WTC11 (cell line): ENCODE measurements around the gene ATG13. TPM values are rescaled to one million over a fixed set of nuclear protein-coding genes. Genes with fewer than 3 reads are reported as not detected.

Experiments used
- ATAC-seq: fragments of 200-7000 bp; cut with Tn5 transposase; 2 replicates; pipeline ENCODE4 v1.10.0; 2021; ENCODE audit warnings: mild to moderate bottlenecking, moderate library complexity
- CTCF ChIA-PET: fragments of 300-600 bp; sonication (Branson Sonifier 250); formaldehyde crosslinking; loops from one replicate; lab custom pipeline; 2021; ENCODE audit warnings: antibody characterized with exemption; lab: Charles Lee
- POLR2A ChIA-PET: fragments of 350-600 bp; sonication (Branson Sonifier 250); formaldehyde crosslinking; loops from one replicate; lab custom pipeline; 2021; ENCODE audit warnings: antibody characterized with exemption; lab: Charles Lee
- DNase-seq: peaks from one replicate; pipeline ENCODE4 v3.0.0; 2021; ENCODE audit warnings: low spot score
- H3K27ac Mint-ChIP-seq: 2 replicates; pipeline ENCODE4 v1.8.0; 2021; ENCODE audit warnings: mixed read lengths
- H3K27me3 Mint-ChIP-seq: 2 replicates; pipeline ENCODE4 v1.8.0; 2021; ENCODE audit warnings: low read depth, mild to moderate bottlenecking, moderate library complexity, mixed read lengths
- H3K36me3 Mint-ChIP-seq: 2 replicates; pipeline ENCODE4 v1.8.0; 2021; ENCODE audit warnings: mixed read lengths
- H3K4me1 Mint-ChIP-seq: 2 replicates; pipeline ENCODE4 v1.8.0; 2022; ENCODE audit warnings: mixed read lengths
- H3K4me3 Mint-ChIP-seq: 2 replicates; pipeline ENCODE4 v1.8.0; 2021; ENCODE audit warnings: mild to moderate bottlenecking, moderate library complexity, mixed read lengths
- H3K9me3 Mint-ChIP-seq: 2 replicates; pipeline ENCODE4 v1.8.0; 2021; ENCODE audit warnings: mixed read lengths
- ATF3 ChIP-seq: sonication (generic); formaldehyde crosslinking; conservative IDR thresholded peaks from 2 replicates; pipeline ENCODE4 v1.8.1; 2022; ENCODE audit warnings: mild to moderate bottlenecking, missing genetic modification reagents
- ATF6 ChIP-seq: sonication (generic); formaldehyde crosslinking; IDR thresholded peaks from 2 replicates; pipeline ENCODE4 v1.8.1; 2023; ENCODE audit warnings: mild to moderate bottlenecking, missing genetic modification reagents
- CREM ChIP-seq: sonication (generic); formaldehyde crosslinking; IDR thresholded peaks from 2 replicates; pipeline ENCODE4 v1.8.1; 2022; ENCODE audit warnings: mild to moderate bottlenecking, missing genetic modification reagents, moderate library complexity
- EMX1 ChIP-seq: fragments of 250-450 bp; sonication (Bioruptor Pico); IDR thresholded peaks from 2 replicates; pipeline ENCODE4 v1.8.0; 2021; ENCODE audit warnings: mild to moderate bottlenecking
- FOXP1 ChIP-seq: sonication (generic); formaldehyde crosslinking; IDR thresholded peaks from 2 replicates; pipeline ENCODE4 v1.8.0; 2022; ENCODE audit warnings: missing genetic modification reagents, mild to moderate bottlenecking, moderate library complexity, borderline replicate concordance
- GRHL2 ChIP-seq: fragments of 250-450 bp; sonication (Bioruptor Pico); IDR thresholded peaks from 2 replicates; pipeline ENCODE4 v1.8.0; 2022; ENCODE audit warnings: mild to moderate bottlenecking, moderate library complexity; ENCODE audit not compliant: insufficient replicate concordance, severe bottlenecking
- IRF1 ChIP-seq: sonication (generic); formaldehyde crosslinking; IDR thresholded peaks from 2 replicates; pipeline ENCODE4 v1.8.0; 2023; ENCODE audit warnings: missing genetic modification reagents
- JUN ChIP-seq: sonication (generic); formaldehyde crosslinking; IDR thresholded peaks from 2 replicates; pipeline ENCODE4 v1.8.0; 2023; ENCODE audit warnings: mild to moderate bottlenecking, missing genetic modification reagents
- MAX ChIP-seq: sonication (generic); formaldehyde crosslinking; IDR thresholded peaks from 2 replicates; pipeline ENCODE4 v1.8.0; 2022; ENCODE audit warnings: mild to moderate bottlenecking, missing genetic modification reagents
- NFE2L1 ChIP-seq: sonication (generic); formaldehyde crosslinking; IDR thresholded peaks from 2 replicates; pipeline ENCODE4 v1.8.1; 2023; ENCODE audit warnings: missing genetic modification reagents
- NR1H2 ChIP-seq: sonication (generic); formaldehyde crosslinking; IDR thresholded peaks from 2 replicates; pipeline ENCODE4 v1.9.0; 2021; ENCODE audit warnings: mild to moderate bottlenecking, moderate library complexity, missing genetic modification reagents
- NR2C2 ChIP-seq: sonication (generic); formaldehyde crosslinking; IDR thresholded peaks from 2 replicates; pipeline ENCODE4 v1.8.0; 2022; ENCODE audit warnings: mild to moderate bottlenecking, missing genetic modification reagents
- OVOL2 ChIP-seq: fragments of 250-450 bp; sonication (Bioruptor Pico); IDR thresholded peaks from 2 replicates; pipeline ENCODE4 v1.9.0; 2021; ENCODE audit warnings: mild to moderate bottlenecking, borderline replicate concordance
- PRRX2 ChIP-seq: fragments of 250-450 bp; sonication (Bioruptor Pico); IDR thresholded peaks from 2 replicates; pipeline ENCODE4 v1.8.0; 2021; ENCODE audit warnings: mild to moderate bottlenecking
- RELA ChIP-seq: sonication (generic); formaldehyde crosslinking; IDR thresholded peaks from 2 replicates; pipeline ENCODE4 v1.8.1; 2022; ENCODE audit warnings: missing genetic modification reagents, mild to moderate bottlenecking, borderline replicate concordance
- SOX15 ChIP-seq: fragments of 250-450 bp; sonication (Bioruptor Pico); IDR thresholded peaks from 2 replicates; pipeline ENCODE4 v1.9.0; 2021; ENCODE audit warnings: mild to moderate bottlenecking
- TEAD4 ChIP-seq: sonication (generic); formaldehyde crosslinking; IDR thresholded peaks from 2 replicates; pipeline ENCODE4 v1.8.0; 2022; ENCODE audit warnings: mild to moderate bottlenecking, missing genetic modification reagents
- ZNF219 ChIP-seq: sonication (generic); formaldehyde crosslinking; IDR thresholded peaks from 2 replicates; pipeline ENCODE4 v1.8.0; 2023; ENCODE audit warnings: missing genetic modification reagents, mild to moderate bottlenecking, borderline replicate concordance
- ZNF263 ChIP-seq: sonication (generic); formaldehyde crosslinking; IDR thresholded peaks from 2 replicates; pipeline ENCODE4 v1.8.1; 2022; ENCODE audit warnings: low read depth, mild to moderate bottlenecking, moderate library complexity, missing genetic modification reagents
- ZNF416 ChIP-seq: fragments of 250-450 bp; sonication (Bioruptor Pico); IDR thresholded peaks from 2 replicates; pipeline ENCODE4 v1.9.0; 2021; ENCODE audit warnings: mild to moderate bottlenecking, inconsistent platforms
- ZNF532 ChIP-seq: fragments of 250-450 bp; sonication (Bioruptor Pico); IDR thresholded peaks from 2 replicates; pipeline ENCODE4 v1.9.0; 2021; ENCODE audit warnings: mild to moderate bottlenecking, borderline replicate concordance
- total RNA-seq: library from RNA; stranded (reverse); gene quantifications from 3 replicates; pipeline ENCODE4 v1.2.3, GENCODE V29; 2021
- TF ChIP-seq, protein P1 (sequence below): sonication (generic); formaldehyde crosslinking; IDR thresholded peaks from 2 replicates; pipeline ENCODE4 v1.8.0; 2022; ENCODE audit warnings: mild to moderate bottlenecking, missing genetic modification reagents
- TF ChIP-seq, protein P2 (sequence below): sonication (generic); formaldehyde crosslinking; IDR thresholded peaks from 2 replicates; pipeline ENCODE4 v1.8.0; 2022; ENCODE audit warnings: mild to moderate bottlenecking, missing genetic modification reagents
- TF ChIP-seq, protein P3 (sequence below): sonication (generic); formaldehyde crosslinking; IDR thresholded peaks from 2 replicates; pipeline ENCODE4 v1.8.1; 2023; ENCODE audit warnings: mild to moderate bottlenecking, missing genetic modification reagents, moderate library complexity

Gene ATG13
- total RNA-seq, 1 experiment from 2014 or later = 85.4 TPM

DNA sequence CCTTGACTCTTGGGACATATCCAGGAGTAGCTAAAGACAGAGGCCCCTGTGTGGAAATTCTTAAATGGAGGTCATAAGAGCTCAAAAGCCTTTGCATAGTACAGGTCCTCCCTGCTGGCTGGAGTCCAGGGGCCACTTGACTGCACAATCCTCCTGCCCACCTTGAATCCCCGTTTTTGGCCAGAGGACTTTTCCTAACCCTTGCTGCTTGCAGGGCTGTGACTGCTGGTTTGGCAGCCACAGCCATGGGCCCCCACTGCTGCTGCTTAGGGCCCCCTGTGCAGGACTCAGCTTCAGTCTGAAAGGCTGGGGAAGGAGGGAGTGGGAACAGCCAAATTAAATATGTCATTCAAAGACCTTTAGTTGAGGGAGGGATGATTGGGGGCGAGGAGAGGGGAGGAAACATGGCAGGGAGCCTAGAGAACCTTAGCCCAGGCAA, 49.7 kb downstream of the ATG13 start:
- Mint-ChIP-seq H3K4me3 (no peak overlapping the region), H3K4me1 (no peaks in the 10 kb centered on the region), H3K36me3 (peaks cover 55% of the 10 kb centered on the region), H3K27me3 (no peaks in the 10 kb centered on the region), H3K27ac (no peak overlapping the region), H3K9me3 (no peaks in the 10 kb centered on the region)
- ChIA-PET POLR2A (no interaction called here), CTCF (interaction anchor here (1.0 kb wide), 1 partner anchor 147 kb away, joined by 3 read pairs; no protein-coding TSS in a partner anchor)
- no peak for TF ChIP-seq TEAD4 (CRISPR knock-in tag)
- no peak for TF ChIP-seq NR2C2 (CRISPR knock-in tag)
- TF ChIP-seq, protein P1, sequence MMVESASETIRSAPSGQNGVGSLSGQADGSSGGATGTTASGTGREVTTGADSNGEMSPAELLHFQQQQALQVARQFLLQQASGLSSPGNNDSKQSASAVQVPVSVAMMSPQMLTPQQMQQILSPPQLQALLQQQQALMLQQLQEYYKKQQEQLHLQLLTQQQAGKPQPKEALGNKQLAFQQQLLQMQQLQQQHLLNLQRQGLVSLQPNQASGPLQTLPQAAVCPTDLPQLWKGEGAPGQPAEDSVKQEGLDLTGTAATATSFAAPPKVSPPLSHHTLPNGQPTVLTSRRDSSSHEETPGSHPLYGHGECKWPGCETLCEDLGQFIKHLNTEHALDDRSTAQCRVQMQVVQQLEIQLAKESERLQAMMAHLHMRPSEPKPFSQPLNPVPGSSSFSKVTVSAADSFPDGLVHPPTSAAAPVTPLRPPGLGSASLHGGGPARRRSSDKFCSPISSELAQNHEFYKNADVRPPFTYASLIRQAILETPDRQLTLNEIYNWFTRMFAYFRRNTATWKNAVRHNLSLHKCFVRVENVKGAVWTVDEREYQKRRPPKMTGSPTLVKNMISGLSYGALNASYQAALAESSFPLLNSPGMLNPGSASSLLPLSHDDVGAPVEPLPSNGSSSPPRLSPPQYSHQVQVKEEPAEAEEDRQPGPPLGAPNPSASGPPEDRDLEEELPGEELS (CRISPR knock-in tag) = no peak
- TF ChIP-seq ZNF416 (CRISPR knock-in tag) = no peak
- no peak for TF ChIP-seq ATF6 (CRISPR knock-in tag)
- TF ChIP-seq EMX1 (CRISPR knock-in tag) = no peak
- TF ChIP-seq ZNF532 = no peak
- TF ChIP-seq IRF1 (CRISPR knock-in tag) = no peak
- TF ChIP-seq PRRX2 (CRISPR knock-in tag) = no peak
- no peak for TF ChIP-seq RELA
- TF ChIP-seq ZNF219 (CRISPR knock-in tag) = no peak
- no peak for ATAC-seq
- DNase-seq = no peak

GRCh38 chr11:46668480-46669085, 51.2 kb downstream of the ATG13 start:
- H3K4me1 Mint-ChIP-seq = peaks cover 2% of the 10 kb centered on the region
- ATAC-seq = no peak
- no peak for DNase-seq
- H3K27me3 Mint-ChIP-seq = no peaks in the 10 kb centered on the region
- POLR2A ChIA-PET = interaction anchor here (1.1 kb wide), 1 partner anchor 75 kb away, joined by 3 read pairs; no protein-coding TSS in a partner anchor
- peaks cover 55% of the 10 kb centered on the region for H3K36me3 Mint-ChIP-seq
- CTCF ChIA-PET = interaction anchor here (1.1 kb wide), 1 partner anchor 178 kb away, joined by 3 read pairs; no protein-coding TSS in a partner anchor
- no peak overlapping the region for H3K4me3 Mint-ChIP-seq
- TF ChIP-seq NFE2L1 (CRISPR knock-in tag) (no peak), NR1H2 (CRISPR knock-in tag) (no peak), JUN (CRISPR knock-in tag) (no peak), ZNF263 (CRISPR knock-in tag) (no peak), OVOL2 (no peak), MAX (no peak), GRHL2 (CRISPR knock-in tag) (no peak), CREM (CRISPR knock-in tag) (no peak), ATF3 (CRISPR knock-in tag) (no peak), SOX15 (no peak), FOXP1 (no peak)
- TF ChIP-seq, protein P2, sequence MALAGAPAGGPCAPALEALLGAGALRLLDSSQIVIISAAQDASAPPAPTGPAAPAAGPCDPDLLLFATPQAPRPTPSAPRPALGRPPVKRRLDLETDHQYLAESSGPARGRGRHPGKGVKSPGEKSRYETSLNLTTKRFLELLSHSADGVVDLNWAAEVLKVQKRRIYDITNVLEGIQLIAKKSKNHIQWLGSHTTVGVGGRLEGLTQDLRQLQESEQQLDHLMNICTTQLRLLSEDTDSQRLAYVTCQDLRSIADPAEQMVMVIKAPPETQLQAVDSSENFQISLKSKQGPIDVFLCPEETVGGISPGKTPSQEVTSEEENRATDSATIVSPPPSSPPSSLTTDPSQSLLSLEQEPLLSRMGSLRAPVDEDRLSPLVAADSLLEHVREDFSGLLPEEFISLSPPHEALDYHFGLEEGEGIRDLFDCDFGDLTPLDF (CRISPR knock-in tag) = no peak
- TF ChIP-seq, protein P3, sequence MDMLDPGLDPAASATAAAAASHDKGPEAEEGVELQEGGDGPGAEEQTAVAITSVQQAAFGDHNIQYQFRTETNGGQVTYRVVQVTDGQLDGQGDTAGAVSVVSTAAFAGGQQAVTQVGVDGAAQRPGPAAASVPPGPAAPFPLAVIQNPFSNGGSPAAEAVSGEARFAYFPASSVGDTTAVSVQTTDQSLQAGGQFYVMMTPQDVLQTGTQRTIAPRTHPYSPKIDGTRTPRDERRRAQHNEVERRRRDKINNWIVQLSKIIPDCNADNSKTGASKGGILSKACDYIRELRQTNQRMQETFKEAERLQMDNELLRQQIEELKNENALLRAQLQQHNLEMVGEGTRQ (CRISPR knock-in tag) = no peak
- no peaks in the 10 kb centered on the region for H3K9me3 Mint-ChIP-seq
- peak overlapping the region; percentile 38; the same call in 1 of the 2 replicates for H3K27ac Mint-ChIP-seq
